ENCODE results near the gene GPR21. TPM values are rescaled to one million over a fixed set of nuclear protein-coding genes. Genes with fewer than 3 reads are reported as not detected.

GPR21 gene
- total RNA-seq, 6 experiments from 2014 or later, result 0.44 to 0.68 (median 0.54) TPM; not detected in 2

DNA sequence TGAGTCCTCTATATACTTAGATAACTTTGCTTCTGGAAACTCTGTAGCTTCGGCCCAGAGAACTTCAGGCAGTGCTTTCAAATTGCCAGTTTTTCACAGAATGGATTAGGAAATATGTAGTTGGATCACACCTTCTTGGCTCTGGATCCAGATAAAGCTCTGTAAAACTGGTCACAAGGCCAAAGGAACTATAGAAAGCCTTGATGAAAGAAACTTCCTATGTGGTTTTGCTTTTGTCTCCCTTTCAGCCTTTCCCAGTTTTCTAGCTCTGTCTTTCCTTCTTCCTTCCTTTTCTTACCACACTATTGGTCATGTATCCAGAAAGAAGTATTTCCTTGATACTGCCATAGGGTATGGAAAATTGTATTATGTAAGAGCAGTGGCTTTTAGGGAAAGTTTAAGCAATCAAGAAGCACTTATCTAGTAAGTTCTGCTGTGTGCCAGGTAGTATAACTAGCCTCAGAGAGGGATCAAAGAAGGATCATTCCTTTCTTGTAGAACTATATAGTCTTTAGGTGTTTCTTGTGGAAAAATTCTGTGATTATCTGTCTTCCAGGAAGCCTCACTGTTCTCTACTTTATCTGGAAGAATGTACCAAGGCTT is 6.3 kb downstream of the GPR21 start:
- Histone ChIP-seq H3K4me1 (peaks cover 0 to 12% (median 0%) of the 10 kb centered on the region in 4 donors), H3K27me3 (no peaks in the 10 kb centered on the region), H3K27ac (no peak overlapping the region), H3K4me3 (no peak overlapping the region), H3K9me3 (no peaks in the 10 kb centered on the region), H3K36me3 (no peaks in the 10 kb centered on the region)
- ATAC-seq (peak in 3 of 4 donors; percentile 22 to 72 (median 65)), DNase-seq (no peak)
- WGBS (ENCODE audit: insufficient coverage, low coverage, low lambda C conversion rate, missing lambda C conversion rate), result 20% methylated on average over 1 of the region's 1 CpG
- TF ChIP-seq, protein P1, sequence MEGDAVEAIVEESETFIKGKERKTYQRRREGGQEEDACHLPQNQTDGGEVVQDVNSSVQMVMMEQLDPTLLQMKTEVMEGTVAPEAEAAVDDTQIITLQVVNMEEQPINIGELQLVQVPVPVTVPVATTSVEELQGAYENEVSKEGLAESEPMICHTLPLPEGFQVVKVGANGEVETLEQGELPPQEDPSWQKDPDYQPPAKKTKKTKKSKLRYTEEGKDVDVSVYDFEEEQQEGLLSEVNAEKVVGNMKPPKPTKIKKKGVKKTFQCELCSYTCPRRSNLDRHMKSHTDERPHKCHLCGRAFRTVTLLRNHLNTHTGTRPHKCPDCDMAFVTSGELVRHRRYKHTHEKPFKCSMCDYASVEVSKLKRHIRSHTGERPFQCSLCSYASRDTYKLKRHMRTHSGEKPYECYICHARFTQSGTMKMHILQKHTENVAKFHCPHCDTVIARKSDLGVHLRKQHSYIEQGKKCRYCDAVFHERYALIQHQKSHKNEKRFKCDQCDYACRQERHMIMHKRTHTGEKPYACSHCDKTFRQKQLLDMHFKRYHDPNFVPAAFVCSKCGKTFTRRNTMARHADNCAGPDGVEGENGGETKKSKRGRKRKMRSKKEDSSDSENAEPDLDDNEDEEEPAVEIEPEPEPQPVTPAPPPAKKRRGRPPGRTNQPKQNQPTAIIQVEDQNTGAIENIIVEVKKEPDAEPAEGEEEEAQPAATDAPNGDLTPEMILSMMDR (IDR thresholded peaks at IDR 0.05), result no peak
- no peak for TF ChIP-seq POLR2A (IDR thresholded peaks at IDR 0.05)
- intact Hi-C loops (cut with DNase I), result no loop called here

DNA sequence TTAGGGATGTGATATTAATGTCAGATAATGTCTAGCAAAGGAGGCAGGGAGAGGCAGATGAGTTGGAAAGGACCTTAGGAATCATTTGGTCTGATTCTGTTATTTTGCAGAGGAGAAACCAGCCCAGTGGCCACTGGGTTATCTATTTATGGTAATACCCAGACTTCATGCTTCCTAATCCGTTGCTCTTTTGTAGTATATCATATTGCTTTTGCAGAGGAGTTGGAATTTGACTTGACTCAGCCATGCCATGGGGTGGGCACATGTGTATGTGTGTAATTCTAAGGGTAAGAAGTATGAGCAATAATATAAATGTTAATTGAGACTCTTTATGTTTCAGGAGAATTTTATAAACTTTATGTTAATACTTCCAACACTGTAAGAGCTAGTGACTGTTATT is 7.3 kb downstream of the GPR21 start:
- peaks cover 0 to 13% (median 0%) of the 10 kb centered on the region in 4 donors for H3K4me1 ChIP-seq
- no peaks in the 10 kb centered on the region for H3K27me3 ChIP-seq
- no peak overlapping the region for H3K4me3 ChIP-seq
- DNase-seq, result no peak
- no peaks in the 10 kb centered on the region for H3K9me3 ChIP-seq
- H3K27ac ChIP-seq, result no peak overlapping the region
- intact Hi-C loops (cut with DNase I), result no loop called here
- no peak for ATAC-seq
- H3K36me3 ChIP-seq, result no peaks in the 10 kb centered on the region
- WGBS (ENCODE audit: insufficient coverage, low coverage, low lambda C conversion rate, missing lambda C conversion rate), result 50% methylated on average over 1 of the region's 1 CpG
- TF ChIP-seq, protein P1 (IDR thresholded peaks at IDR 0.05), result no peak
- no peak for TF ChIP-seq POLR2A (IDR thresholded peaks at IDR 0.05)

DNA sequence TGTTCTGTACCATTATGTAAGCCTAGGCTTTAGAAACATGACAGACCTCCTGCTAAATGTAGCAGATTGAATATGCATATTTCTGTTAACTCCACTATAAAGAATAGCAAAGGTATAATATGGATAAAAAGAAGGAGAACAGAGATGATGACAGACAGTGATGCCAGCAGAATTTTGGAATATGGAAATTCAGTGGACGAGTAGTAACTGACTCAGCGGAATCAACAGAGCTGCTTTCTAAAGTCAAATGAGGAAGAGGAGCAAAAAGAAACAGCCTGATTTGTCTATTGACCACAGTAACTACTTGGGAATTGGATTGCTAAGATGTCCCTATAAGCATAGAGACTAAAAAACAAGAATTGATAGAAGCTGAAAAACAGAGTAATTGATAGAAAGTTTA is 8.0 kb downstream of the GPR21 start:
- no peak for TF ChIP-seq POLR2A (IDR thresholded peaks at IDR 0.05)
- TF ChIP-seq, protein P1 (IDR thresholded peaks at IDR 0.05), result no peak
- no peaks in the 10 kb centered on the region for H3K27me3 ChIP-seq
- 75% methylated on average over 2 of the region's 2 CpGs for WGBS (ENCODE audit: insufficient coverage, low coverage, low lambda C conversion rate, missing lambda C conversion rate)
- DNase-seq (no peak), ATAC-seq (no peak)
- no peak overlapping the region for H3K27ac ChIP-seq
- H3K9me3 ChIP-seq, result no peaks in the 10 kb centered on the region
- intact Hi-C loops (cut with DNase I), result no loop called here
- H3K4me1 ChIP-seq, result peaks cover 0 to 20% (median 0%) of the 10 kb centered on the region in 4 donors
- H3K4me3 ChIP-seq, result no peak overlapping the region
- H3K36me3 ChIP-seq, result no peaks in the 10 kb centered on the region

DNA sequence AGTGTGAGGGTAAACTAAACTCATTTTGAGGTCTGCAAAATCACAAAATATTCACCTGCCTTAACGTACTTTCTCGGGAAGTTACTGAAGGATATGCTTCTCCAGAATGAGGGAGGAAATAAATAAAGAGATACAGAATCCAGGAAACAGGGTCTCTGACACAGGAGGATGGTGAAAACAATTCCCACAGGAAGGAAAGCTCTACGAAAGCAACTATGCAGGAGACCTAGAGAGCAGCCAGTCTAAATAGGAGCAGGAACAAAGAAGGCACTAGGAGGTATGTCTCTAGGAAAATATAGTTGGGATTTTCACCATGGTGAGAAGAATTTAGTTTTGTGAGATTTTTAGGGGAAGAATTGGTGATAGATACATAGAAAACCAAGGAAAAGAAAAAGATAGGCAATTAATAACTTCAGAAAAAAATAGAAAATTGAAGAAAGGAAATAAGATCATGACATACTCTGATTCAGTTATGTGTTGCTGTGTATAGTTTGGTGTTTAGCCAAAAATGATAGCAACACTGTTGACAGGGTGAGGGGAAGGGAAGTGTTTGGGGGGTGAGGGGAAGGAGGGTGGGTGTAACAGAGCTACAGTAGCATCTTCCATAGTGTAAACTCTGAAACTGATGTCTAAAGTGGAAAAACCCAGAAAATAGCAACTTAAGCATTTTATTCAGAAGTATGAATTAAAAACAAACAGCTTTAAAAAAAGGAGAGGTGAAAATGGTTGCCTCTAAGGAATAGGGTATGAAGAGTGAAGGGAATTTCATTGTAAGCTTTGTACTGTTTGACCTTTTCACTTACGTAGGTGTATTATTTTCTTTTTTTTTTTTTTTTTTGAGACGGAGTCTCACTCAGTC is 9.8 kb downstream of the GPR21 start:
- Histone ChIP-seq H3K9me3 (no peaks in the 10 kb centered on the region), H3K4me1 (peaks cover 0 to 29% (median 2%) of the 10 kb centered on the region in 4 donors), H3K27ac (no peak overlapping the region), H3K27me3 (no peaks in the 10 kb centered on the region), H3K4me3 (no peak overlapping the region), H3K36me3 (no peaks in the 10 kb centered on the region)
- WGBS (ENCODE audit: insufficient coverage, low coverage, low lambda C conversion rate, missing lambda C conversion rate), result 84% methylated on average over 5 of the region's 5 CpGs
- no peak for TF ChIP-seq POLR2A (IDR thresholded peaks at IDR 0.05)
- DNase-seq (no peak), ATAC-seq (no peak)
- intact Hi-C loops (cut with DNase I), result no loop called here

DNA sequence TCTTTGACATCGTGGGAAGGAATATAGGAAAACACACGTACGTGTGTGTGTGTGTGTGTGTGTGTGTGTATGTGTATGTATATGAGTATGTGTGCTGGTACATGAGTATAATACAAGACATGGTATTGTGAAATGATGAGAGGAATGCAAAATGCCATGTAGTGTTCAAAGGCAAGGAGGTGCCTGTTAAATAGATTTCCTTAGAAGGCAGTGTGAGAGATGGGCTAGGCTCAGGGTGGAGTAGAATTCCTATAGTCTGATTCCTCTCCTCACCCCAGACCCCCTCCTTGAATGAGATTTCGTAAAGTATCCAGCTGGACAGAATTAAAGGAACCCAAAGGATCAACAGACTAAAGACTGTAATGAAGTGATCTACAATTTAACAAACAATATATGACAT is 11.1 kb downstream of the GPR21 start:
- no peaks in the 10 kb centered on the region for H3K9me3 ChIP-seq
- no peak overlapping the region for H3K4me3 ChIP-seq
- 81% methylated on average over 4 of the region's 4 CpGs for WGBS (ENCODE audit: insufficient coverage, low coverage, low lambda C conversion rate, missing lambda C conversion rate)
- DNase-seq, result no peak
- H3K27me3 ChIP-seq, result no peaks in the 10 kb centered on the region
- no peak for ATAC-seq
- H3K27ac ChIP-seq, result no peak overlapping the region
- peaks cover 0 to 3% (median 0%) of the 10 kb centered on the region in 4 donors for H3K36me3 ChIP-seq
- peaks cover 0 to 31% (median 9%) of the 10 kb centered on the region in 4 donors for H3K4me1 ChIP-seq
- no peak for TF ChIP-seq POLR2A (IDR thresholded peaks at IDR 0.05)
- TF ChIP-seq, protein P1 (IDR thresholded peaks at IDR 0.05), result no peak
- intact Hi-C loops (cut with DNase I), result no loop called here
